ENCODE data around the gene ZNF608.

The ZNF608 gene

GRCh38 chr5:124745928-124746915 is at the start of gene ZNF608:
ZNF608 (minus strand) TSS chr5:124746639; CDS start chr5:124744989, 1,650 bp downstream.
- no peak for DNase-seq (ENCODE audit: low read depth in 2 of 2)

GRCh38 chr5:124795829-124796228 is 49.4 kb upstream of the ZNF608 start:
- no peak for DNase-seq (ENCODE audit: low read depth in 2 of 2)

GRCh38 chr5:124790895-124791732 is 44.7 kb upstream of the ZNF608 start:
- no peak for DNase-seq (ENCODE audit: low read depth in 2 of 2)

DNA sequence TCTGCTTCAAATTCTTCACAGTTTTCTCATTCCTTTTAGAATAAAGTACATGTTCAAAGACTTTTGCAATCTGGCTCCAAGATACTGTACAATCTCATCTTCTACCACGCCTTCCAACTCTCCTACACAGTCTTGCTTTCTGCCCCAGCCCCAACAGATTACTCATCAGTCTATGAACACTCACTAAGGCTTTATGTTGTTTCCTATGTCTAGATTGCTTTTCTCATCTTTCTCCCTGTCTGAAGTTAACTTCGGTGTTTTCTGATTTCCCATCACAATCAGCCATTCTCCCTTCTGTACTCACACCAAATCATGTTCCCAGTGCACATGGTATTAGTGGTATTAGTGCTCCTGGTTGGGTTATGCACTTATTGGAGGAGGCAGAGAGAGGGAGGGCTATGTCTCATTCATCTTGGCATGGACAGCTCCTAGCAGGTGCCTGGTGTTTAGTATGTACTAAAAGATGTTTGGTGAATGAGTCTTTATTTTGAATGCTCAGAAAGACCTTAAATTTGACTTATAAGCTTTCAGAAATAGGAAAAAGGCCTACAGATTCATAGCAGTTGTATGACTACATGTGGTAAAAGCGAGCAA is 44.0 kb upstream of the ZNF608 start:
- no peak for DNase-seq (ENCODE audit: low read depth in 2 of 2)

DNA sequence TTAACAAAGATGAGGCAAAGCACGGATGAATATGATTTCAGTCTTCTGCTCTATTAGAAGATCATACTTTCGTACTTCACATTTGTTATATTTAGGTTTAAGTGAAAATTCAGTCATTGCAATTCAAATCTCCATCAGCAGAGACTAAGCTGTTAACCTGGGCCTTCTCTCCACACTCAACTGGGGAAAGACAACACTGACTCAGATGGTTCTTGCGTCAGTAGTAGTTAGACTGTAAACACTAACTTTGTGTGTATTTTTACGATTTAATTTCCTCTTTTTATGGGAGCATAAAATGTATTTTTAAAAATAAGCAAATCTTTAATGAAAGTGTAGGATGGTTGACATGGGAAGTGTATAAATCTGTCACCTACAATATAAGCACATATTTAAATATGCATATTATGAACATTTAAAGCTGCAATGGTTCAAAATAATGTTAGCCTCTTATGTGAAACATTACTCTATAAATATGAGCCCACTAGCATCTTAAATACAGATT is 42.7 kb upstream of the ZNF608 start:
- DNase-seq (ENCODE audit: low read depth in 2 of 2): no peak

DNA sequence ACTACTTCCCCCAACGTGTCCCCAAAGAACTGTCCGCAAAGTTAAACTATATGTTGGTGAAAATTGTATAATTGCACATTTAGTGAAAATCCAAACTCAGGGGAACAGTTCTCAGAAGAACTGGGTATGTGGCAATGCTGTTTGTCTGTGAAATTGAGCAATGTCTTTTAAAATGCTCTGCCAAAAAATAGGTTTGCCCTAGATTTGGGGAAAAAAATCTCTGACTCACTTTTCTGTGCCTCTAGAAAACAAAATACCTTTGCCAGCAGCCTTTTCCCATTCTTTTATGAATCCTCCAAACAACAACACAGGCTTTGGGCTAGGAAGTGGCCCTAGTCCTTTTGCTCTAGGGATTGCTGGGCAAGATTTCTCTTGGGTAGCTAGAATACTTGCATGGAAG is 37.4 kb upstream of the ZNF608 start:
- no peak for DNase-seq (ENCODE audit: low read depth in 2 of 2)

GRCh38 chr5:124783285-124783684 is 36.8 kb upstream of the ZNF608 start:
- no peak for DNase-seq (ENCODE audit: low read depth in 2 of 2)

GRCh38 chr5:124782262-124782661 is 35.8 kb upstream of the ZNF608 start:
- DNase-seq (ENCODE audit: low read depth in 2 of 2): no peak

DNA sequence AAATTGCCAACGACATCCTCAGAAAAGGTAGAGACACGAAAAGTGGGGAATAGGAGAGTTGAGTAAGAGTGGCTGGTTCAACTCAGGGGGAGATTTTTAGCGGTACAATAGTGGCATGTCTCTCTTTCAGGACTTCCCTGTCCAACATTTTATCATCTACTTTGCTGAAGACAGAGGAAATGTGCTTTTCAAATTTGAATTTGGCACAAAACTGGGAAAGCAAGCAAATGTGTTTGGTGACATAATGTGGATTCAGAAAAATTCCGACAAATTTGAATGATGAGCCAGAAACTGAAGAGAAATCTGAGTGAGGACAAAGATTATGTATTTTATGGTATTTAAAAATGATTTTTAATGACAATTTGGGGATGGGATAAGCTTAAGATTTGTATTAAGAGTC is 33.6 kb upstream of the ZNF608 start:
- DNase-seq (ENCODE audit: low read depth in 2 of 2): no peak

GRCh38 chr5:124773315-124774311 is 27.2 kb upstream of the ZNF608 start:
- no peak for DNase-seq (ENCODE audit: low read depth in 2 of 2)

GRCh38 chr5:124772457-124773200 is 26.2 kb upstream of the ZNF608 start:
- no peak for DNase-seq (ENCODE audit: low read depth in 2 of 2)

DNA sequence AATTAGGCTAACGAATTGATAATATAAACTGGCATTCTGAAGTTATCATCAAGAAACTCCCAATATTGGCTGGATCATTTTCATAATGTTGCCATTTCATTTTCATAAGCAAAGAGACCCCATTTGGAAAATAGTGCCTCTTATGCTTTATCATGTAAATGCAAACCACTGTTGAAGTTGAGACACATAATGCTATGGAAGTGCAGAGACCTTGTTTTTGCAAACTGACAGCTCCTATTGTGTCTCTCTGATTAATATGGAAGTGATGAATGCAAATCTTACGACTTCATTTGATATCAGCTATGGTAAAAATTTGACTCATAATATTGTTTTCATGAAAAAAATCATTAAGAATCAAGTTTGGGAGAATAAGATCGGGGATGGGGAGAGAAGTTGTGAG is 25.3 kb upstream of the ZNF608 start:
- DNase-seq (ENCODE audit: low read depth in 2 of 2): no peak

GRCh38 chr5:124764992-124765611 is 18.7 kb upstream of the ZNF608 start:
- no peak for DNase-seq (ENCODE audit: low read depth in 2 of 2)

- DNase-seq (ENCODE audit: low read depth in 2 of 2): no peak
These were observed 18.1 kb upstream of the ZNF608 start for GRCh38 chr5:124764585-124764984.

DNA sequence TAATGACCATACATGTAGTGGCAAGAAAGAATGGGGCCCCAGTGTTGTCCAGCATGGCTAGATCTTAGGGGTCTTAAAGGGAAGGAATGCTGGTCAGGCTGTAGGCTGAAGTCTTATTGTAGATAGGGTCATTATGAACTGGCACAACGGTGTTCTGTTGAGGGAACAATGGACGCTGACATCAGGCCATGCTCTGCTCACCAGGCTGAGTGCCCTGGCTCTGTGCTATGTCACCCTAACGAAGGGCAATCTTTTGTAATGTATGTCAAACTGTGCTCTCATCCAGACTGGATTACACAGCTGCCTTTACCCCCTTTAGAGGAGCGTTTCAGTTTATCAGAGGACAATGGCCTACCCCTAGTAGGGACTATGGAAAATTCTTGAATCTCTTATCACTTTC is 14.6 kb upstream of the ZNF608 start:
- no peak for DNase-seq (ENCODE audit: low read depth in 2 of 2)

DNA sequence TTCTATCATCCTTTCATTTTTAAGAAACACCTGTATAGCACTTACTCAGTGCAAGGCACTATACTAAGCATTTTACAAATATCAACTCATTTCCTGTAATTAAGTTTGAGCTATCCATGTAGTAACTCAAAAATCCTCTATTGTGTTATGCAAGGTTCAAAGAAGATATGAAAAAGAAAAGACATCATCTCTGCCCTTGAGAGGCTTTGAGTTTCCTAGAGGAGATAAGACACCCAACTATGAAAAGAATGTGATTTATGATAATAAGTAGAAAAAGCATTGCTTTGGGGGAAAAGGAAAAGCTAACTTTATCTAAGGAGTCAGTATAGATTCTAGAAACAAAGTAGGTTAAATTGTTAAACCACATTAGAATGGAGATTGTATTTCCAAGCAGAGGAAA is 14.2 kb upstream of the ZNF608 start:
- DNase-seq (ENCODE audit: low read depth in 2 of 2): no peak

DNA sequence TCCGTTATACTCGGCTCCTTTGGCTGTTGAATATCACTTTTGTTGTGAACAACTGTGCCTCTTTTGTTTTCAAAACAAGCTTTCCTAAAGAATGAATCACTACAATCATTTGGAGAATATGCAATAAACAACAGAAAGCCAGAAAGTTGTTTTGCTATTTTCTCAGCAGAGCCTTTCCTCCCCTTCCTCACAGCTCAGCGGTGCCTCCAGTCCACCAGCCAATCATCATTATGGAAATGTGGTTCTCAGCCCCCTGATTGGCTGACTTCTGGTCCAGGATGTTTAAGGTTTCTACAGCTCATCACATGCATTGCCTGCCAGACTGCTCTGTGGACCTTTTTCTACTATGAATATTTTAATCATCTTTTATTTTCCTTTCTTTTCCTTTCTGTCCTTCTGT is 9.1 kb upstream of the ZNF608 start:
- DNase-seq (ENCODE audit: low read depth in 2 of 2): no peak

- DNase-seq (ENCODE audit: low read depth in 2 of 2): no peak
These were observed 8.6 kb upstream of the ZNF608 start for GRCh38 chr5:124755041-124755440.

GRCh38 chr5:124754206-124754927 is 7.9 kb upstream of the ZNF608 start:
- no peak for DNase-seq (ENCODE audit: low read depth in 2 of 2)

Measured in stimulated activated CD8-positive, alpha-beta memory T cell treated with anti-CD3 and anti-CD28 coated beads, Interleukin-7, amount 100 ng/mL, for 1 hour (primary cell).